ENCODE data around the gene LUZP1. TPM values are rescaled to one million over a fixed set of nuclear protein-coding genes. Genes with fewer than 3 reads are reported as not detected.

The LUZP1 gene
- total RNA-seq, 1 experiment from 2014 or later = 43.4 TPM

DNA sequence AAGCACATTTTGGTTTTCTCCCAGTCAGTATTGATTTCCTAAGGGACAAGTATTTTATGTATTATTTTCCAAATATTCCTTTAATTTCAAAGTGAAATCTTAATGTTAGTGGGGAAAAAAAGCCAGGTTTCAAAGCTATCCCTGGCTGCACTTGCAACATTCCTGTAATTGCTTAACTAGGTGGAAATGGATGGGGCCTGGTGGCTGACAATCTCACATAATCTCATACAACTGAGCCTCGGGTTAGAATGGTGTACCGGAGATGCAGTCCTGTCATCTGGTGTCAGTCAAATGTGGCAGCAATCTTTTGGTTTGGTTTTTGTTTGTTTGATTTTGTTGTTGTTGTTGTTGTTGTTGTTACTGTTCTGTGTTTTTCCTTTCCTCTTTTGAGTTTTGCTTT, 103.3 kb downstream of the LUZP1 start (continued):
- TF ChIP-seq, protein P1, sequence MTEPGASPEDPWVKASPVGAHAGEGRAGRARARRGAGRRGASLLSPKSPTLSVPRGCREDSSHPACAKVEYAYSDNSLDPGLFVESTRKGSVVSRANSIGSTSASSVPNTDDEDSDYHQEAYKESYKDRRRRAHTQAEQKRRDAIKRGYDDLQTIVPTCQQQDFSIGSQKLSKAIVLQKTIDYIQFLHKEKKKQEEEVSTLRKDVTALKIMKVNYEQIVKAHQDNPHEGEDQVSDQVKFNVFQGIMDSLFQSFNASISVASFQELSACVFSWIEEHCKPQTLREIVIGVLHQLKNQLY (CRISPR knock-in tag; IDR thresholded peaks at IDR 0.05) = no peak
- TF ChIP-seq, protein P2, sequence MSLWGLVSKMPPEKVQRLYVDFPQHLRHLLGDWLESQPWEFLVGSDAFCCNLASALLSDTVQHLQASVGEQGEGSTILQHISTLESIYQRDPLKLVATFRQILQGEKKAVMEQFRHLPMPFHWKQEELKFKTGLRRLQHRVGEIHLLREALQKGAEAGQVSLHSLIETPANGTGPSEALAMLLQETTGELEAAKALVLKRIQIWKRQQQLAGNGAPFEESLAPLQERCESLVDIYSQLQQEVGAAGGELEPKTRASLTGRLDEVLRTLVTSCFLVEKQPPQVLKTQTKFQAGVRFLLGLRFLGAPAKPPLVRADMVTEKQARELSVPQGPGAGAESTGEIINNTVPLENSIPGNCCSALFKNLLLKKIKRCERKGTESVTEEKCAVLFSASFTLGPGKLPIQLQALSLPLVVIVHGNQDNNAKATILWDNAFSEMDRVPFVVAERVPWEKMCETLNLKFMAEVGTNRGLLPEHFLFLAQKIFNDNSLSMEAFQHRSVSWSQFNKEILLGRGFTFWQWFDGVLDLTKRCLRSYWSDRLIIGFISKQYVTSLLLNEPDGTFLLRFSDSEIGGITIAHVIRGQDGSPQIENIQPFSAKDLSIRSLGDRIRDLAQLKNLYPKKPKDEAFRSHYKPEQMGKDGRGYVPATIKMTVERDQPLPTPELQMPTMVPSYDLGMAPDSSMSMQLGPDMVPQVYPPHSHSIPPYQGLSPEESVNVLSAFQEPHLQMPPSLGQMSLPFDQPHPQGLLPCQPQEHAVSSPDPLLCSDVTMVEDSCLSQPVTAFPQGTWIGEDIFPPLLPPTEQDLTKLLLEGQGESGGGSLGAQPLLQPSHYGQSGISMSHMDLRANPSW (CRISPR knock-in tag; conservative IDR thresholded peaks at IDR 0.05; ENCODE audit: low read depth) = no peak
- TF ChIP-seq KAT7 (CRISPR knock-in tag; IDR thresholded peaks at IDR 0.05; ENCODE audit: borderline replicate concordance) (no peak), ETV6 (CRISPR knock-in tag; IDR thresholded peaks at IDR 0.05) (no peak)
- TF ChIP-seq, protein P3, sequence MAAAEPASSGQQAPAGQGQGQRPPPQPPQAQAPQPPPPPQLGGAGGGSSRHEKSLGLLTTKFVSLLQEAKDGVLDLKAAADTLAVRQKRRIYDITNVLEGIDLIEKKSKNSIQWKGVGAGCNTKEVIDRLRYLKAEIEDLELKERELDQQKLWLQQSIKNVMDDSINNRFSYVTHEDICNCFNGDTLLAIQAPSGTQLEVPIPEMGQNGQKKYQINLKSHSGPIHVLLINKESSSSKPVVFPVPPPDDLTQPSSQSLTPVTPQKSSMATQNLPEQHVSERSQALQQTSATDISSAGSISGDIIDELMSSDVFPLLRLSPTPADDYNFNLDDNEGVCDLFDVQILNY (CRISPR knock-in tag; IDR thresholded peaks at IDR 0.05) = no peak
- TF ChIP-seq, protein P4, sequence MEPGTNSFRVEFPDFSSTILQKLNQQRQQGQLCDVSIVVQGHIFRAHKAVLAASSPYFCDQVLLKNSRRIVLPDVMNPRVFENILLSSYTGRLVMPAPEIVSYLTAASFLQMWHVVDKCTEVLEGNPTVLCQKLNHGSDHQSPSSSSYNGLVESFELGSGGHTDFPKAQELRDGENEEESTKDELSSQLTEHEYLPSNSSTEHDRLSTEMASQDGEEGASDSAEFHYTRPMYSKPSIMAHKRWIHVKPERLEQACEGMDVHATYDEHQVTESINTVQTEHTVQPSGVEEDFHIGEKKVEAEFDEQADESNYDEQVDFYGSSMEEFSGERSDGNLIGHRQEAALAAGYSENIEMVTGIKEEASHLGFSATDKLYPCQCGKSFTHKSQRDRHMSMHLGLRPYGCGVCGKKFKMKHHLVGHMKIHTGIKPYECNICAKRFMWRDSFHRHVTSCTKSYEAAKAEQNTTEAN (CRISPR knock-in tag; IDR thresholded peaks at IDR 0.05) = no peak

DNA sequence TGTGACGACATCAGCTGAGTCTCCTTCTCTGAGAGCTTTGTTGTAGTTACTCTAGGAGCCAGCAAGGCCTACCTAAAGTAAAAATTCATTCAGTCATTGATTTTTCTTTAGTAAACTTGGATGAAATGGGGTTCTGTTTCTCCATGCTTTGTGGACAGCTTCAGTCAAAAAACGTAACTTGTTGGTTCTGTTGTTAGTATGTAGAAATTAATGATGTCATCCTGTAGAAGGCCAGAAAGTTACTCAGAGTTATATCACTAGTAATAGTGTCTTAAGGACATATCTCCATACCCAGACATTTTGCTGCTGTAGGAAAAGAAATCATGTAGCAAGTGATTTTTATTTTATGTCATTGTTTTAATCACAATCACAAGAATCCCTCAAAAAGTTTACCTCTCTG, 106.4 kb downstream of the LUZP1 start:
- Mint-ChIP-seq H3K9me3 (no peaks in the 10 kb centered on the region), H3K4me3 (no peak overlapping the region), H3K36me3 (peaks cover 77% of the 10 kb centered on the region), H3K27ac (no peak overlapping the region; the same call in 1 of the 2 replicates), H3K27me3 (ENCODE audit: low read depth) (no peaks in the 10 kb centered on the region), H3K4me1 (no peaks in the 10 kb centered on the region)
- ATAC-seq (no peak), DNase-seq (ENCODE audit: low spot score) (no peak)
- ChIA-PET POLR2A (no interaction called here), CTCF (interaction anchor here (1.3 to 1.6 kb wide), 2 partner anchors 15 to 122 kb away, joined by 5 read pairs; no protein-coding TSS in a partner anchor)
- TF ChIP-seq ZNF263 (CRISPR knock-in tag; IDR thresholded peaks at IDR 0.05; ENCODE audit: low read depth) (no peak), RORB (CRISPR knock-in tag; IDR thresholded peaks at IDR 0.05) (no peak), ZNF121 (CRISPR knock-in tag; IDR thresholded peaks at IDR 0.05) (no peak), ZNF232 (CRISPR knock-in tag; IDR thresholded peaks at IDR 0.05) (no peak), ZNF423 (CRISPR knock-in tag; IDR thresholded peaks at IDR 0.05) (no peak), EMX1 (CRISPR knock-in tag; IDR thresholded peaks at IDR 0.05) (no peak), ZNF416 (CRISPR knock-in tag; IDR thresholded peaks at IDR 0.05) (no peak), CBFB (CRISPR knock-in tag; IDR thresholded peaks at IDR 0.05; ENCODE audit: low read depth) (no peak)
- TF ChIP-seq, protein P5, sequence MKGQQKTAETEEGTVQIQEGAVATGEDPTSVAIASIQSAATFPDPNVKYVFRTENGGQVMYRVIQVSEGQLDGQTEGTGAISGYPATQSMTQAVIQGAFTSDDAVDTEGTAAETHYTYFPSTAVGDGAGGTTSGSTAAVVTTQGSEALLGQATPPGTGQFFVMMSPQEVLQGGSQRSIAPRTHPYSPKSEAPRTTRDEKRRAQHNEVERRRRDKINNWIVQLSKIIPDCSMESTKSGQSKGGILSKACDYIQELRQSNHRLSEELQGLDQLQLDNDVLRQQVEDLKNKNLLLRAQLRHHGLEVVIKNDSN (CRISPR knock-in tag; IDR thresholded peaks at IDR 0.05) = no peak
- TF ChIP-seq, protein P6, sequence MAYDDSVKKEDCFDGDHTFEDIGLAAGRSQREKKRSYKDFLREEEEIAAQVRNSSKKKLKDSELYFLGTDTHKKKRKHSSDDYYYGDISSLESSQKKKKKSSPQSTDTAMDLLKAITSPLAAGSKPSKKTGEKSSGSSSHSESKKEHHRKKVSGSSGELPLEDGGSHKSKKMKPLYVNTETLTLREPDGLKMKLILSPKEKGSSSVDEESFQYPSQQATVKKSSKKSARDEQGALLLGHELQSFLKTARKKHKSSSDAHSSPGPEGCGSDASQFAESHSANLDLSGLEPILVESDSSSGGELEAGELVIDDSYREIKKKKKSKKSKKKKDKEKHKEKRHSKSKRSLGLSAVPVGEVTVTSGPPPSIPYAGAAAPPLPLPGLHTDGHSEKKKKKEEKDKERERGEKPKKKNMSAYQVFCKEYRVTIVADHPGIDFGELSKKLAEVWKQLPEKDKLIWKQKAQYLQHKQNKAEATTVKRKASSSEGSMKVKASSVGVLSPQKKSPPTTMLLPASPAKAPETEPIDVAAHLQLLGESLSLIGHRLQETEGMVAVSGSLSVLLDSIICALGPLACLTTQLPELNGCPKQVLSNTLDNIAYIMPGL (CRISPR knock-in tag; IDR thresholded peaks at IDR 0.05) = no peak
- TF ChIP-seq, protein P4 (CRISPR knock-in tag; IDR thresholded peaks at IDR 0.05) = no peak
- TF ChIP-seq, protein P7, sequence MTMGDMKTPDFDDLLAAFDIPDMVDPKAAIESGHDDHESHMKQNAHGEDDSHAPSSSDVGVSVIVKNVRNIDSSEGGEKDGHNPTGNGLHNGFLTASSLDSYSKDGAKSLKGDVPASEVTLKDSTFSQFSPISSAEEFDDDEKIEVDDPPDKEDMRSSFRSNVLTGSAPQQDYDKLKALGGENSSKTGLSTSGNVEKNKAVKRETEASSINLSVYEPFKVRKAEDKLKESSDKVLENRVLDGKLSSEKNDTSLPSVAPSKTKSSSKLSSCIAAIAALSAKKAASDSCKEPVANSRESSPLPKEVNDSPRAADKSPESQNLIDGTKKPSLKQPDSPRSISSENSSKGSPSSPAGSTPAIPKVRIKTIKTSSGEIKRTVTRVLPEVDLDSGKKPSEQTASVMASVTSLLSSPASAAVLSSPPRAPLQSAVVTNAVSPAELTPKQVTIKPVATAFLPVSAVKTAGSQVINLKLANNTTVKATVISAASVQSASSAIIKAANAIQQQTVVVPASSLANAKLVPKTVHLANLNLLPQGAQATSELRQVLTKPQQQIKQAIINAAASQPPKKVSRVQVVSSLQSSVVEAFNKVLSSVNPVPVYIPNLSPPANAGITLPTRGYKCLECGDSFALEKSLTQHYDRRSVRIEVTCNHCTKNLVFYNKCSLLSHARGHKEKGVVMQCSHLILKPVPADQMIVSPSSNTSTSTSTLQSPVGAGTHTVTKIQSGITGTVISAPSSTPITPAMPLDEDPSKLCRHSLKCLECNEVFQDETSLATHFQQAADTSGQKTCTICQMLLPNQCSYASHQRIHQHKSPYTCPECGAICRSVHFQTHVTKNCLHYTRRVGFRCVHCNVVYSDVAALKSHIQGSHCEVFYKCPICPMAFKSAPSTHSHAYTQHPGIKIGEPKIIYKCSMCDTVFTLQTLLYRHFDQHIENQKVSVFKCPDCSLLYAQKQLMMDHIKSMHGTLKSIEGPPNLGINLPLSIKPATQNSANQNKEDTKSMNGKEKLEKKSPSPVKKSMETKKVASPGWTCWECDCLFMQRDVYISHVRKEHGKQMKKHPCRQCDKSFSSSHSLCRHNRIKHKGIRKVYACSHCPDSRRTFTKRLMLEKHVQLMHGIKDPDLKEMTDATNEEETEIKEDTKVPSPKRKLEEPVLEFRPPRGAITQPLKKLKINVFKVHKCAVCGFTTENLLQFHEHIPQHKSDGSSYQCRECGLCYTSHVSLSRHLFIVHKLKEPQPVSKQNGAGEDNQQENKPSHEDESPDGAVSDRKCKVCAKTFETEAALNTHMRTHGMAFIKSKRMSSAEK (CRISPR knock-in tag; IDR thresholded peaks at IDR 0.05; ENCODE audit: borderline replicate concordance) = no peak
- TF ChIP-seq, protein P8, sequence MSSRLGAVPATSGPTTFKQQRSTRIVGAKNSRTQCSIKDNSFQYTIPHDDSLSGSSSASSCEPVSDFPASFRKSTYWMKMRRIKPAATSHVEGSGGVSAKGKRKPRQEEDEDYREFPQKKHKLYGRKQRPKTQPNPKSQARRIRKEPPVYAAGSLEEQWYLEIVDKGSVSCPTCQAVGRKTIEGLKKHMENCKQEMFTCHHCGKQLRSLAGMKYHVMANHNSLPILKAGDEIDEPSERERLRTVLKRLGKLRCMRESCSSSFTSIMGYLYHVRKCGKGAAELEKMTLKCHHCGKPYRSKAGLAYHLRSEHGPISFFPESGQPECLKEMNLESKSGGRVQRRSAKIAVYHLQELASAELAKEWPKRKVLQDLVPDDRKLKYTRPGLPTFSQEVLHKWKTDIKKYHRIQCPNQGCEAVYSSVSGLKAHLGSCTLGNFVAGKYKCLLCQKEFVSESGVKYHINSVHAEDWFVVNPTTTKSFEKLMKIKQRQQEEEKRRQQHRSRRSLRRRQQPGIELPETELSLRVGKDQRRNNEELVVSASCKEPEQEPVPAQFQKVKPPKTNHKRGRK (CRISPR knock-in tag; IDR thresholded peaks at IDR 0.05; ENCODE audit: borderline replicate concordance) = no peak
- TF ChIP-seq, protein P9, sequence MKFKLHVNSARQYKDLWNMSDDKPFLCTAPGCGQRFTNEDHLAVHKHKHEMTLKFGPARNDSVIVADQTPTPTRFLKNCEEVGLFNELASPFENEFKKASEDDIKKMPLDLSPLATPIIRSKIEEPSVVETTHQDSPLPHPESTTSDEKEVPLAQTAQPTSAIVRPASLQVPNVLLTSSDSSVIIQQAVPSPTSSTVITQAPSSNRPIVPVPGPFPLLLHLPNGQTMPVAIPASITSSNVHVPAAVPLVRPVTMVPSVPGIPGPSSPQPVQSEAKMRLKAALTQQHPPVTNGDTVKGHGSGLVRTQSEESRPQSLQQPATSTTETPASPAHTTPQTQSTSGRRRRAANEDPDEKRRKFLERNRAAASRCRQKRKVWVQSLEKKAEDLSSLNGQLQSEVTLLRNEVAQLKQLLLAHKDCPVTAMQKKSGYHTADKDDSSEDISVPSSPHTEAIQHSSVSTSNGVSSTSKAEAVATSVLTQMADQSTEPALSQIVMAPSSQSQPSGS (CRISPR knock-in tag; IDR thresholded peaks at IDR 0.05; ENCODE audit: borderline replicate concordance, low read depth) = no peak
